Thoracic aorta (tissue), 2 donors: Measurements from ENCODE around the gene BICD2. TPM values are rescaled to one million over a fixed set of nuclear protein-coding genes. Genes with fewer than 3 reads are reported as not detected.
A peak's percentile ranks its signal among the peaks of the same experiment; 100 is the strongest.

ENCODE experiments used
- ATAC-seq: fragments of 150-250 bp; one replicate; pipeline ENCODE4 v1.8.0; 2017; ENCODE audit warnings: low read depth; ENCODE audit not compliant: insufficient number of reproducible peaks, low FRiP score
- DNase-seq: peaks from one replicate; pipeline ENCODE4 v3.0.0-alpha.2; 2020; ENCODE audit warnings: low spot score
- H3K27ac ChIP-seq, 2 donors: fragments of 200-600 bp; sonication (generic); 1 replicate in 1 of 2; 2 replicates in 1 of 2; pipeline ENCODE4 v1.5.1; 2016; ENCODE audit warnings: mild to moderate bottlenecking in 2 of 2, moderate library complexity in 2 of 2
- H3K27me3 ChIP-seq: fragments of 200-600 bp; sonication (generic); replicated peaks from 2 replicates; pipeline ENCODE4 v1.6.0; 2016; ENCODE audit warnings: mild to moderate bottlenecking; ENCODE audit not compliant: insufficient read depth
- H3K36me3 ChIP-seq: fragments of 200-600 bp; sonication (generic); one replicate; pipeline ENCODE4 v1.5.1; 2016
- H3K4me1 ChIP-seq, 2 donors: fragments of 200-600 bp; sonication (generic); 1 replicate in 1 of 2; 2 replicates in 1 of 2; pipeline versions ENCODE4 v1.5.1 to v1.6.0; 2016; ENCODE audit warnings: low read depth in 2 of 2, mild to moderate bottlenecking in 1 of 2; ENCODE audit not compliant: control insufficient read depth in 1 of 2
- H3K4me3 ChIP-seq: fragments of 200-600 bp; sonication (generic); 2 replicates; pipeline ENCODE4 v1.5.1; 2016; ENCODE audit warnings: mild to moderate bottlenecking
- H3K9me3 ChIP-seq: fragments of 200-600 bp; sonication (generic); 2 replicates; pipeline ENCODE4 v1.5.1; 2016
- CTCF ChIP-seq: fragments of 200-600 bp; sonication (generic); IDR thresholded peaks from one replicate; pipeline ENCODE4 v1.5.1; 2019; ENCODE audit warnings: antibody characterized with exemption
- total RNA-seq, 2 donors: library from RNA; depleted of rRNA; stranded (reverse); fragments of >200 nt; gene quantifications; one replicate each; pipeline versions ENCODE4 v1.1.0 to v1.2.3, GENCODE V29; 2016

The BICD2 gene
- total RNA-seq, 2 donors from 2014 or later, result 52.1 to 57.7 TPM

GRCh38 chr9:92745881-92746280 lies 18.8 kb downstream of the BICD2 start:
- DNase-seq (no peak), ATAC-seq (no peak)
- H3K4me3 ChIP-seq, result no peak overlapping the region
- no peak overlapping the region for H3K27ac ChIP-seq
- H3K27me3 ChIP-seq, result no peaks in the 10 kb centered on the region
- peaks cover 25 to 63% of the 10 kb centered on the region in 2 donors for H3K4me1 ChIP-seq
- no peaks in the 10 kb centered on the region for H3K36me3 ChIP-seq
- H3K9me3 ChIP-seq, result no peaks in the 10 kb centered on the region
- no peak for TF ChIP-seq CTCF

GRCh38 chr9:92745331-92745730 lies 19.3 kb downstream of the BICD2 start:
- H3K27ac ChIP-seq, result no peak overlapping the region
- no peak overlapping the region for H3K4me3 ChIP-seq
- H3K4me1 ChIP-seq, result peaks cover 29 to 69% of the 10 kb centered on the region in 2 donors
- DNase-seq (no peak), ATAC-seq (no peak)
- no peaks in the 10 kb centered on the region for H3K9me3 ChIP-seq
- no peaks in the 10 kb centered on the region for H3K27me3 ChIP-seq
- no peaks in the 10 kb centered on the region for H3K36me3 ChIP-seq
- no peak for TF ChIP-seq CTCF

- Histone ChIP-seq H3K36me3 (no peaks in the 10 kb centered on the region), H3K4me1 (peaks cover 17 to 63% of the 10 kb centered on the region in 2 donors), H3K27ac (peak overlapping the region; percentile 46 to 63), H3K9me3 (no peaks in the 10 kb centered on the region), H3K4me3 (peak overlapping the region; percentile 52), H3K27me3 (no peaks in the 10 kb centered on the region)
- DNase-seq (no peak), ATAC-seq (no peak)
- TF ChIP-seq CTCF, result no peak
Measured at GRCh38 chr9:92740969-92741368, 23.7 kb downstream of the BICD2 start.

- Histone ChIP-seq H3K4me3 (peak overlapping the region; percentile 52), H3K36me3 (no peaks in the 10 kb centered on the region), H3K4me1 (peaks cover 17 to 64% of the 10 kb centered on the region in 2 donors), H3K27me3 (no peaks in the 10 kb centered on the region), H3K27ac (peak overlapping the region; percentile 46 to 63), H3K9me3 (no peaks in the 10 kb centered on the region)
- no peak for DNase-seq
- ATAC-seq, result no peak
- no peak for TF ChIP-seq CTCF
Measured at GRCh38 chr9:92740446-92740961, 24.1 kb downstream of the BICD2 start.

- Histone ChIP-seq H3K27me3 (no peaks in the 10 kb centered on the region), H3K9me3 (no peaks in the 10 kb centered on the region), H3K36me3 (no peaks in the 10 kb centered on the region), H3K27ac (peak overlapping the region; percentile 46 to 63), H3K4me3 (peak overlapping the region; percentile 52), H3K4me1 (peaks cover 17 to 59% of the 10 kb centered on the region in 2 donors)
- ATAC-seq (peak; percentile 32), DNase-seq (no peak)
- no peak for TF ChIP-seq CTCF
Measured at GRCh38 chr9:92740009-92740408, 24.6 kb downstream of the BICD2 start.
